HepG2 (cell line): Measurements from ENCODE around the gene SPATA25. TPM values are rescaled to one million over a fixed set of nuclear protein-coding genes. Genes with fewer than 3 reads are reported as not detected.

ENCODE experiments used
- BCL6 ChIP-seq: IDR thresholded peaks from 2 replicates; pipeline ENCODE4 v1.6.1; 2016; ENCODE audit warnings: missing genetic modification reagents, missing compliant biosample characterization
- CHCHD3 ChIP-seq: sonication (generic); formaldehyde crosslinking; IDR thresholded peaks from 2 replicates; pipeline ENCODE4 v1.8.0; 2022; ENCODE audit warnings: mild to moderate bottlenecking, missing genetic modification reagents, moderate library complexity
- CTCF ChIP-seq: sonication (generic); formaldehyde crosslinking; IDR thresholded peaks from 2 replicates; pipeline ENCODE4 v1.5.0; 2020; ENCODE audit warnings: mild to moderate bottlenecking, missing genetic modification reagents, moderate library complexity
- E2F2 ChIP-seq: sonication (generic); formaldehyde crosslinking; IDR thresholded peaks from 2 replicates; pipeline ENCODE4 v1.4.0; 2020; ENCODE audit warnings: missing genetic modification reagents, borderline replicate concordance
- ELF3 ChIP-seq: IDR thresholded peaks from 2 replicates; pipeline ENCODE4 v1.6.1; 2016; ENCODE audit warnings: missing genetic modification reagents, missing compliant biosample characterization
- ETV5 ChIP-seq: IDR thresholded peaks from 2 replicates; pipeline ENCODE4 v1.6.1; 2018; ENCODE audit warnings: missing biosample characterization, missing genetic modification reagents, inconsistent platforms, borderline replicate concordance
- GATAD1 ChIP-seq: IDR thresholded peaks from 2 replicates; pipeline ENCODE4 v1.6.1; 2016; ENCODE audit warnings: missing genetic modification reagents, missing compliant biosample characterization
- GATAD2A ChIP-seq: IDR thresholded peaks from 2 replicates; pipeline ENCODE4 v1.6.1; 2016
- HMG20B ChIP-seq: conservative IDR thresholded peaks from 2 replicates; pipeline ENCODE4 v1.6.1; 2016; ENCODE audit warnings: missing genetic modification reagents, missing compliant biosample characterization
- HMGA1 ChIP-seq: sonication (generic); formaldehyde crosslinking; conservative IDR thresholded peaks from 2 replicates; pipeline ENCODE4 v1.4.0; 2020; ENCODE audit warnings: missing genetic modification reagents
- KIAA2018 ChIP-seq: sonication (generic); formaldehyde crosslinking; IDR thresholded peaks from 2 replicates; pipeline ENCODE4 v1.5.0; 2020; ENCODE audit warnings: mild to moderate bottlenecking, missing genetic modification reagents, borderline replicate concordance
- MIER3 ChIP-seq: IDR thresholded peaks from 2 replicates; pipeline ENCODE4 v1.6.1; 2016; ENCODE audit warnings: missing compliant biosample characterization, borderline replicate concordance
- MLX ChIP-seq: IDR thresholded peaks from 2 replicates; pipeline ENCODE4 v1.6.1; 2016
- NFIB ChIP-seq: sonication (generic); formaldehyde crosslinking; IDR thresholded peaks from 2 replicates; pipeline ENCODE4 v1.9.0; 2021; ENCODE audit warnings: missing genetic modification reagents, mild to moderate bottlenecking, borderline replicate concordance
- POGZ ChIP-seq: sonication (generic); formaldehyde crosslinking; IDR thresholded peaks from 2 replicates; pipeline ENCODE4 v1.4.0; 2020; ENCODE audit warnings: mild to moderate bottlenecking, missing genetic modification reagents
- TEAD3 ChIP-seq: optimal IDR thresholded peaks from 2 replicates; pipeline ENCODE3; 2016; ENCODE audit warnings: borderline replicate concordance
- ZNF83 ChIP-seq: sonication (generic); formaldehyde crosslinking; IDR thresholded peaks from 2 replicates; pipeline ENCODE4 v1.4.0; 2020; ENCODE audit warnings: missing genetic modification reagents, mild to moderate bottlenecking, borderline replicate concordance
- polyA plus RNA-seq, 8 experiments: library from polyadenylated mRNA; depleted of rRNA in 3 of 8; stranded (reverse) in 7 of 8; unstranded in 1 of 8; fragments of >200 nt; fragmentation: Illumina TruSeq in 4 of 8; extraction: Trizol in 4 of 8; gene quantifications; 2 replicates each; pipeline versions ENCODE4 v1.2.1 to v1.2.3, GENCODE V29; 2011 to 2016; ENCODE audit warnings: low read depth in 4 of 8, missing spikeins in 1 of 8, mixed read lengths in 1 of 8; ENCODE audit not compliant: insufficient read depth in 1 of 8
- total RNA-seq, 5 experiments: library from RNA; depleted of rRNA; stranded (reverse); fragments of >200 nt; fragmentation: Illumina TruSeq; extraction: Trizol; gene quantifications; 2 replicates each; pipeline ENCODE4 v1.2.3, GENCODE V29; 2016; ENCODE audit warnings: low read depth in 1 of 5

Gene SPATA25
- total and polyA plus RNA-seq, 2 of the 13 experiments (the other 11 are each of a cell fraction or from before 2014, with no cell fraction given) = 4.8 to 7.6 TPM

GRCh38 chr20:45892049-45892825 is 4.8 kb upstream of the SPATA25 start (continued):
- TF ChIP-seq CTCF (CRISPR knock-in tag) (peak; percentile 73), GATAD1 (CRISPR knock-in tag) (peak; percentile 44; the same call in 1 of the 2 replicates), ZNF83 (CRISPR knock-in tag) (peak; percentile 65; the same call in 1 of the 2 replicates), NFIB (0 out of 2 replicates have a peak, but pooled peaks have one; percentile 49), POGZ (CRISPR knock-in tag) (no peak), TEAD3 (CRISPR knock-in tag) (peak; percentile 69), BCL6 (CRISPR knock-in tag) (no peak), KIAA2018 (CRISPR knock-in tag) (no peak), MIER3 (CRISPR knock-in tag) (0 out of 2 replicates have a peak, but pooled peaks have one; percentile 50), HMG20B (CRISPR knock-in tag) (peak; percentile 62; the same call in 1 of the 2 replicates), E2F2 (CRISPR knock-in tag) (no peak), GATAD2A (CRISPR knock-in tag) (0 out of 2 replicates have a peak, but pooled peaks have one; percentile 12), CHCHD3 (no peak), ELF3 (CRISPR knock-in tag) (peak; percentile 58; the same call in 1 of the 2 replicates), MLX (peak; percentile 24; the same call in 1 of the 2 replicates), ETV5 (0 out of 2 replicates have a peak, but pooled peaks have one; percentile 14), HMGA1 (CRISPR knock-in tag) (no peak)
